ENCODE measurements around the gene SCN2B.

- TF ChIP-seq POLR2AphosphoS5 (IDR thresholded peaks at IDR 0.05; ENCODE audit: borderline replicate concordance, low read depth, low read length) (no peak), EZH2 (IDR thresholded peaks at IDR 0.05) (no peak)
Observed at GRCh38 chr11:118142081-118142480, 34.4 kb downstream of the SCN2B start.

Data from SK-N-MC (cell line).